ELF-1 (cell line): ENCODE results near the gene SOX13.
A peak's percentile ranks its signal among the peaks of the same experiment; 100 is the strongest.

Source experiments
- DNase-seq: peaks from one replicate; pipeline ENCODE4 v3.0.0-alpha.2; 2016; ENCODE audit warnings: low read depth, low spot score

The SOX13 gene

DNA sequence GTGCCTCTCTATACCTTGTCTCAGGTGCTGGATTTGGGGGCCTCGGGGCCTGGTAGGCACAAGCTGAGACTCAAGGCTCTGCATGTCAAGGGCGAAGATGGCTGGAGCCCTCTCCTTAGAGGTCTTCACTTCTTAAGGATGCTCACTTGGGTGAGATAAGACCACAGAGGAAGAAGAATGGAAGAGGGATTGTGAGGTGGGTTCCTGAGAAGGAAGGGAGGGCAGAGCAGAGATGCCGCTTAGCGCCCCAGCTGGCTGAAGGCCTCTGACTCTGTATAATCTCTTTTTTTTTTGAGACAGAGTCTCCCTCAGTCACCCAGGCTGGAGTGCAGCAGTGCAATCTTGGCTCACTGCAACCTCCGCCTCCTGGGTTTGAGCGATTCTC, 32.2 kb downstream of the SOX13 start:
- DNase-seq, result no peak

DNA sequence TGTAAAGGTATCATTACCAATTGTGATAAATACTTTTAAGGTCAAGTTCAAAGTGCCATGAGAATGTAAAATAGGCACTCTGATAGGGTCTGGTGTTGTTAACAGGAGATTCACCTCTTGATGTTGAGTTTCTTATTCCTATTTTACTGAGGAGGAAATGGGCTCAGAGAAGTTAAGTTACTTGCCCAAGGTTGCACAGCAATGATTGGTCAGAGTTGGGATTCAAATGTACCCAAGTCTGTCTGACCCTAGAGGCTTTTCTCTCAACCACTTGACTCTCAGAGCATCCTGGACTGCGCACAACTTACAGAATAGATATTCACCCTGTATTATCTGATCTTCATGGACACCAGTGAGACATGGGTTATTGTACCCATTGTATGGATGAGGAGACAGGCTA, 33.9 kb downstream of the SOX13 start:
- no peak for DNase-seq

DNA sequence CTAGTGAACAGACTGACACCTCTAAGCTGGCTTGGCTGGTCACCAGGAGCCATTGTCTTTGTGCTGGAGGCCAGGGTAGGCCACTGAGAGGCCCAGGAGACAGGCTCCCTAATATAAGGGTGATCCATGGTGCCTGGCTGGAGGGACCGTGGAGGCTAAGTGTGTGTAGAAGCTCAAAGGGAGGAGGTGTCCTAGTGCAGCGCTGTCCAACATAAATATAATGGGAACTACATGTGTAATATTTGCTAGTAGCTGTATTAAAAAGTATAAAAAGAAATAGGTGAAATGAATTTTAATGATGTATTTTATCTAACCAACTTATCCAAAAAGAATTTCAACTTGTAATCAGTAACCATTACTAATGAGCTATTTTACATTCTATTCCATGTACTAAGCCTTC, 35.0 kb downstream of the SOX13 start:
- DNase-seq, result no peak

GRCh38 chr1:204108312-204109141, 35.6 kb downstream of the SOX13 start:
- DNase-seq, result peak; percentile 93

GRCh38 chr1:204110894-204111633, 38.1 kb downstream of the SOX13 start:
- DNase-seq, result peak; percentile 64

DNA sequence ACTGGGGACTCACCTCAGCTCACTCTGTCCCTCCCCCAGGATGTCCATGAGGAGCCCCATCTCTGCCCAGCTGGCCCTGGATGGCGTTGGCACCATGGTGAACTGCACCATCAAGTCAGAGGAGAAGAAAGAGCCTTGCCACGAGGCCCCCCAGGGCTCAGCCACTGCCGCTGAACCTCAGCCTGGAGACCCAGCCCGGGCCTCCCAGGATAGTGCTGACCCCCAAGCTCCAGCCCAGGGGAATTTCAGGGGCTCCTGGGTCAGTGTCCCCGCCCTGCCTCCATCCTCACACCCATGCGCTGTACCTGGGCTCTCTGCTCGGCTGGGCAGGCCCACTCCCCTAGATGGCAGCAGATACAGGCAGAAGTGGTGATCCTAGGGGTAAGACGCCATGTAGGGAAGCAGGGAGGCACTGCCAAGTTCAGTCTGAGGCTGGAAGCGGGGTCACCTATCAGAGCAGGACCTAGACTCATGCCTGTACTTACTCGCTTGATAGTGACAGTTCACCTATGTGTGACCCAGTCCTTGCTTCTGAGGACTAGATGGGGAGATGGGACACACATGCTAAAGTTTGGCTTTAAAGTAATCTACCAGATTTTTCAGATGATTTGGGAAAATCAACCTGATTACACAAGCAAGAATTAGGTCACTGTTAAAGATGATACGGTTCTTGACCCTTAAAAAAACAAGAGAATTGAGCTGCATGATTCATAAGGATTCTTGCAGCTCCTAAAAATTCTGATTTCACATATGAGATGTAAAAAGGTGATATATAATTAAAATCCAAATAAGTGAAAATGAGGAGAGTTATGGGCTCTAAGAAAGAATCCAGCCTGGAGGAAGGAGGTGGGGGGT, 40.2 kb downstream of the SOX13 start:
- DNase-seq, result no peak

DNA sequence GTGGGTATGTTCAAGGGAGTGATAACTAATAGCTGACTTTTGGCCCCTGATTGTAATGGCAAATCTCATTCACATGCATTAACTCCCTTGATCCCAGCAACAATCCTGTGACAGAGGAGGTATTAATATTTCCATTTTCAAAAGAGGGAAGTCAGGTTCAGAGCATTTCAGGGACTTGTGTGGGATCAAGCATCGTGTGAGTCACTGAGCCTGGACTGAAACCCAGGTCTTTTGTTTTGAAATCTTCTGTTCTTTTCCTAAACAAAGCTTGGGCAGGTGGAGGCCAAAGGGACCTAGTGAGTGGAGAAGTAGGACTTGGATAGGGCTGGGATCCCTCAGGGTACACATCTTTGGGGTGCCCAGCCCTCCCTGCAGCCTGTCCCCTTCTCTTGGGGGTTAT, 41.0 kb downstream of the SOX13 start:
- DNase-seq, result no peak

DNA sequence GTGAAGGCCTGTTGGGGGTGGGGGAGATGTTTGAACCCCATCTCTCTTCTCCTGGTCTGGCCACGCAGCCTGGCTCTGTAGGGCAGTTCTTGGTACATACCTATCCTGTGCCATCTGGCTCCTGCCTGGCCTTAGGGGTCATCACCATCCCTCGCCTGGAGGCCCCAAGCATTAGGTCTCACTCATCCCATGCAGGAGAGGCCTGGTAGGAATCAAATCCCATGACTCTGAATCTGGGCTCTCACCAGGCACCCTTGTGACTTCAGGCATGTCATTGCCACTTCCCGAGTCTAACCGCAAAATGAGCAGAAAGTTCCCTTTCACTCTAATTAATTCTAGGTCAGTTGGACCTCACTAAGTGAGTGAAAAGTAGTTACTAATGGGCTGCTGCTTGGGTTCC, 41.7 kb downstream of the SOX13 start:
- DNase-seq, result no peak

DNA sequence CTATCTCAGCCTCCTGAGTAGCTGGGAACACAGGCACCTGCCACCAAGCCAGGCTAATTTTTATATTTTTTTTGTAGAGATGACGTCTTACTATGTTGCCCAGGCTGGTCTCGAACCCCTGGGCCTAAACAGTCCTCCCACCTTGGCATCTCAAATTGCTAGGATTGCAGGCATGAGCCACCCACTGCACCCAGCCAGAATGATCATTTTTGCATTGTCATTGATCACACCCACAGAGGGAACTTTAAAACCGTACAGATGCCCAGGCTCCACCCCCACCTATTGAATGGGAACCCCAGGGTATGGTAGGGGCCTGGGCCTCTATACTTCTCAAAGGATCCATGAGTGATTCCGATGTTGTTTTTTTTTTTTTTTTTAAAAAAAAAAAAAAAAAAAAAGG, 42.2 kb downstream of the SOX13 start:
- no peak for DNase-seq

DNA sequence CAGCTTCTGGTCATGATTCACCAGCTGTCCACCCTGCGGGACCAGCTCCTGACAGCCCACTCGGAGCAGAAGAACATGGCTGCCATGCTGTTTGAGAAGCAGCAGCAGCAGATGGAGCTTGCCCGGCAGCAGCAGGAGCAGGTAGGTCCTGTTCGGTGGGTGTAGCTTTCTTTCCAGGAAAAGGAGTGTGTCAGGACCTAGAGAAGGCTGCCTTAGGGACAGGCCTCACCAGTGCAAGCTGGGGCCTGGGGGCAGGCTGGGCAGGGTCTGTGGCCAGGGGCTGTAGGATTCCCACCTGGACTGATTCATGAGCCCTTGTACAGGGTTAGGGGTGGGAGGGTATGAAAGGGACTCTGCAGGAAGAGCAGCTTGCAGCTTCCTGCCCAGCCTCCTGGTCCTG, 43.6 kb downstream of the SOX13 start:
- DNase-seq, result no peak

DNA sequence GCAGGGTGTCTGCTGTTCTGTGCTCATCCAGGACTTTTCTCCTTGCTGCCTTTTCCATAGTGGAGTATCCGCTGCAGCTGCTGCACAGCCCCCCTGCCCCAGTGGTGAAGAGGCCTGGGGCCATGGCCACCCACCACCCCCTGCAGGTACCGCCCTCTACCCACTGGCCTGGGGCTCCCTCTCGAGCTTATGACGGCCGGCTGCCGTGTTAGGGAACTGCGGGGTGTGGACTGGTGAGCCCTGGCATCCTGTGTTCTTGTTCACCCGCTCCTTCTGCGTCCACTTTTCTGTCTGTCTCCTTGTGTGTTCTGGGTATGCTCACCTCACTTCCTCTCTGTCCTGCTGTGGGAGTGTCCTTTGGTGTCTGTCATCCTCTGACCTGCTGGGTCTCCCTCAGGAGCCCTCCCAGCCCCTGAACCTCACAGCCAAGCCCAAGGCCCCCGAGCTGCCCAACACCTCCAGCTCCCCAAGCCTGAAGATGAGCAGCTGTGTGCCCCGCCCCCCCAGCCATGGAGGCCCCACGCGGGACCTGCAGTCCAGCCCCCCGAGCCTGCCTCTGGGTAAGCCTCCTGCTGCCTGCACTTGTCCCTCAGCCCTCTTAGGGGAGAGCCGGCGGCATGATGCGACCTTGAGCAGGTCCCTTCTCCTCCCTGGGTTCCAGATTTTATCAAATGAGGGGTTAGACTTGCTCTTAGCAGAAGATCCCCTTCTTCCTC, 49.1 kb downstream of the SOX13 start:
- no peak for DNase-seq

DNA sequence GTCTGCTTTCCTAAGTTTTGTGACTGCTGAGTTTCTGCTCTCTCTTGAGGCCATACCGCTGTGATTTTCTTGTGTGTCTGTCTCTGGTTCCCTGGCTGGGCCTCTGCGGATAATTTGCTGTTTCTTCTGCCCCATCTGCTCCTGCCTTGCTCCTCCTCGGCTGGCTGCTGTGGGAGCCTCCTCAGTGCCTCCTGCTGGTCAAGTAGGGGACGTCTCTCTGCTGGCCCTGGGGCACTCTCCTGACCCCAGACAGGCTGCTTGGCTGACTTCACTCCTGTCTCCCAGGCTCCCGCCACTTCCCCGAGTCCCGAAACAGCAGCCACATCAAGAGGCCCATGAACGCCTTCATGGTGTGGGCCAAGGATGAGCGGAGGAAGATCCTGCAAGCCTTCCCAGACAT, 50.5 kb downstream of the SOX13 start:
- peak; percentile 83 for DNase-seq

- DNase-seq, result no peak
Observed at GRCh38 chr1:204124639-204125038, 51.7 kb downstream of the SOX13 start.

- DNase-seq, result no peak
Observed at GRCh38 chr1:204125759-204126351, 52.9 kb downstream of the SOX13 start.

DNA sequence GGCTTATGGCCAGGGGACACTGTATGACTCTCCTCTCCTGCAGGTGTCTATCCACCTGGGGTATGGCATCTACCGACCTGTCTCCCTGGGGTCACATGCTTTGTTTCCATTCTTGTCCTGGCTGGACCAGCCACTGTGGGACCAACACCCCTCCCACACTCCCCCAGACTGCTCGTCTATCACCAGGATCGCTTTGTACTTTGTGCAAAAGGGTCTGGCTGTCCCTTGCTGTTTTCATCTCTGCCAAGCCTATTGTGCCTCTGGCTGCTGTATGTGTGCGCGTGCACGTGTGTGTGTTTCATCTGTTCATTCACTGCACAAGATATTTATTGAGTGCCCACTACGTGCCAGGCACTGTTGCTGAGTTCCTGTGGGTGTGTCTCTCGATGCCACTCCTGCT, 53.5 kb downstream of the SOX13 start:
- no peak for DNase-seq

DNA sequence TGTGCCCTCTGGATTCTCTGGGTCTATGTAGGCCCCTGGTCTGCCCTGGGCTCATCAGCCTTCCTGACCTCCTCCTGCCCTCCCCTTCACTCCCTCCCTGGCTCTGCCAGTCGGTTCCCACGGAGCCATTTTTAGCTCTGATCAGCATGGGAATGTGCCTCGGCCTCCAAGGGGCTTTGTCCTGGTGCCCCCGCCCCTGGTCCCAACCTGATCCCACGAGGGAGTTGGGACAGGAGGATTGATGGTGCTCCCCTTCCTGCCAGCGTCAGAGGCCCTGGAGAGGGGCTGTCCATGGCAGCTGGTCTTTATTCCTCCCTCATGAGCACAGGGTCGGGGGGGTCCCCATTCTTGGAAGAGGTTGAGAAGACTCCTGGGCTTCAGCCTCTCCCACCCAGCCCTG, 54.0 kb downstream of the SOX13 start:
- DNase-seq, result no peak

DNA sequence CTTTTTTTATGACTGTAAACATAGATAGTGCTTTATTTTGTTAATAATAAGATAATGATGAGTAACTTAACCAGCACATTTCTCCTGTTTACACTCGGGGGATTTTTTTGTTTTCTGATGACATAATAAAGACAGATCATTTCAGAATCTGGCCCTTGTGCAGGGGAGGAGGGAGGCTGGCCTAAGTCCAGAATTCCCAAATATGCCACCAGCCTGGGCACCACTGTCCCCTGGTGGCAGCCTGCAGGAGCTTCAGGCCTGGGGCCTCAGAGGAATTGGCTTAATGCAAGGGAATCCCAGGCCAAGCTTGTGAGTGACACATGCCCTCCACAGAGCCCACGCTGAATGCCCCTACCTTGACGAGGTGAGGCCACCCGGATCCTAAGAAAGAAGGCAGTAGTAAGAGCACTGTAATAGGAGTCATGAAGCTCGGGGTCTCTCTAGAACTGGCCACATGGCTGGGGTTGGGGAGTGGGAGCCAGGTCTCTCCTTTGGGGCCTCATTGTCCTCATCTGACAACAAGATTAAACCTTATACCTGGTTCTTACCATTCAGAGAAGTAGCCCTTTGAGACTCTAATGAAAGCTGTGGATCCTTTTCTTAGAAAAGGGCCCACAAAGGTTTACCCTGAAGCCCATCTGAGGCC, 54.8 kb downstream of the SOX13 start:
- peak; percentile 73 for DNase-seq

GRCh38 chr1:204128464-204128963, 55.6 kb downstream of the SOX13 start:
- no peak for DNase-seq

DNA sequence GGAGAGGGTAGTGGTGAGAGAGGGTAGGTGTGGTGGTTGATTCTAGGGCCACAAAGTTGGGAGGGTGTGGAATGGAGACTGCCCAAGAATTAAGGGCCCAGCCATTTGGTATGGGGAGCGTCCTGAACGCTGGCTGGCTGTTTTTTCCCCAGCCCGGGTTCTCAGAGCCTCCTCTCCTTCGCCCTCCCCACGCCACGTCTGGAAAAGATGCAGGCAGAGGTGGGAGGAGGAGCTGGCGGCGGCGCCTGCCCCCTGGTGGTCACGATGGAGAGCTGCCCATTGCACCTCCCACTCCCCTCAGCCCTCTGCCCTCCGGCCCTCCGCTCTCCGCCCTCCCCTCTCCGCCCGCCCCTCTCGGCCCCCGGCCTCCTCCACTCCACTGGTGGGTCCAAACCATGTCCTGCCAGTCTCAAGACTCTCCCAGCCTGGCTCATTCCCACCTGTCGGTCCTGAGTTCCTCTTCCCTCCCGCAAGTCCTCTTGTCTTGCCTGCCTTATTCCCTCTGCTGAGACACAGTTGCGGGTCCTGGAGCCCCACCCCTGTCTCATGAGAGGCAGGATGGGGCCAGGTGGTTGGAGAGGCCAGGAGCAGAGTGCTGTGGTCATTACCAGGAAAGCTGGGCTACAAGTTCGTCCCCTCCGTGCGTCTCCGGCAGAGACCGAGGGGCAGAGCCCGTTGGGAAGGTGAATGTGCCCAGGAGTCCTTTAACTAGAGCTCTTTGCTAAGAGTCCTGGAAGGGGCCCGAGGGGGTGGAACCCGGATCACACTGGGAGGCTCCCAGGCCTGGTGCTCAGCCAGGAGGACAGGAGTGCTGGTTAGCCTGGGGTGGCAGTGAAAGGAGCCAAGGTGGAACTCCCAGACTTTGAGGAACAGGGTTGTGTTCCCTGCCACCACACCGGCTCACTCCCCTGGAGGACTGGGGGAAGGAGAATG, 56.3 kb downstream of the SOX13 start:
- DNase-seq, result peak; percentile 88
